Subcutaneous abdominal adipose tissue (tissue), 5 donors: Measurements from ENCODE around the gene NELL1.

Experiments
- H3K27ac ChIP-seq: one replicate; pipeline ENCODE4 v1.7.0; 2013; ENCODE audit warnings: low read depth, mild to moderate bottlenecking, inconsistent platforms, low read length, moderate library complexity
- H3K27me3 ChIP-seq, 5 donors: one replicate each; pipeline ENCODE4 v1.7.0; 2013; ENCODE audit warnings: low read length in 5 of 5, inconsistent platforms in 1 of 5; ENCODE audit not compliant: control insufficient read depth in 5 of 5, insufficient read depth in 4 of 5
- H3K36me3 ChIP-seq, 5 donors: one replicate each; pipeline ENCODE4 v1.7.0; 2013; ENCODE audit warnings: low read length in 5 of 5; ENCODE audit not compliant: control insufficient read depth in 5 of 5, insufficient read depth in 5 of 5
- H3K4me1 ChIP-seq, 5 donors: one replicate each; pipeline ENCODE4 v1.7.0; 2013; ENCODE audit warnings: low read length in 5 of 5, mild to moderate bottlenecking in 3 of 5, moderate library complexity in 1 of 5; ENCODE audit not compliant: control insufficient read depth in 5 of 5, insufficient read depth in 5 of 5
- H3K4me3 ChIP-seq, 5 donors: one replicate each; pipeline ENCODE4 v1.7.0; 2013; ENCODE audit warnings: low read length in 5 of 5, low read depth in 1 of 5
- H3K9ac ChIP-seq, 5 donors: one replicate each; pipeline ENCODE4 v1.7.0; 2013; ENCODE audit warnings: low read length in 5 of 5, mild to moderate bottlenecking in 4 of 5, moderate library complexity in 3 of 5
- H3K9me3 ChIP-seq, 5 donors: one replicate each; pipeline ENCODE4 v1.7.0; 2013; ENCODE audit warnings: low read length in 5 of 5; ENCODE audit not compliant: control insufficient read depth in 5 of 5
- donor health status: healthy.
- donor health status: healthy.
- donor health status: healthy.
- donor health status: healthy.
- donor health status: healthy.

The NELL1 gene

GRCh38 chr11:20876738-20877137 lies 207.4 kb downstream of the NELL1 start:
- H3K27me3 ChIP-seq: peaks cover 0 to 2% (median 0%) of the 10 kb centered on the region in 5 donors
- H3K4me1 ChIP-seq: peaks cover 0 to 10% (median 0%) of the 10 kb centered on the region in 5 donors
- H3K4me3 ChIP-seq: no peak overlapping the region
- no peak overlapping the region for H3K9ac ChIP-seq
- no peak overlapping the region for H3K27ac ChIP-seq
- H3K9me3 ChIP-seq: no peaks in the 10 kb centered on the region
- H3K36me3 ChIP-seq: no peaks in the 10 kb centered on the region

DNA sequence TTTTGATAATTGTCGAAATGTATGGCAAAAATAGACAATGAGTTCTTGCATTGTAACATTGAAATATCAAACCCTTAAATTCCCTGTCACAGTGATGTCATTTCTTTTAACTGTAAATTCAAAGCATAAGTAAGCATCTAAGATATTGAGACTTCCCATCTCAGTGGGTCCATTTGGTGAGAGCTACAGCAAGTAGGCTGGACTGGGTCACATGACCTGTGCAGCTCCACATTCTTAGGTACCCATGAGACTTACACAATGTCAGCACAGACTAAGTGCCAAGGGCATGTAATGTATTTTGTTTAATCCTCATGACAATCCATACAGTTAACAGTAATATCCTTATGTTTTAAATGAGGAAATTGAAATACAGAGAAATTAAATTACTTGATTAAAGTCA lies 210.7 kb downstream of the NELL1 start:
- peaks cover 0 to 2% (median 0%) of the 10 kb centered on the region in 5 donors for H3K27me3 ChIP-seq
- peaks cover 0 to 10% (median 0%) of the 10 kb centered on the region in 5 donors for H3K4me1 ChIP-seq
- no peak overlapping the region for H3K27ac ChIP-seq
- H3K36me3 ChIP-seq: no peaks in the 10 kb centered on the region
- H3K9me3 ChIP-seq: no peaks in the 10 kb centered on the region
- no peak overlapping the region for H3K9ac ChIP-seq
- H3K4me3 ChIP-seq: no peak overlapping the region

DNA sequence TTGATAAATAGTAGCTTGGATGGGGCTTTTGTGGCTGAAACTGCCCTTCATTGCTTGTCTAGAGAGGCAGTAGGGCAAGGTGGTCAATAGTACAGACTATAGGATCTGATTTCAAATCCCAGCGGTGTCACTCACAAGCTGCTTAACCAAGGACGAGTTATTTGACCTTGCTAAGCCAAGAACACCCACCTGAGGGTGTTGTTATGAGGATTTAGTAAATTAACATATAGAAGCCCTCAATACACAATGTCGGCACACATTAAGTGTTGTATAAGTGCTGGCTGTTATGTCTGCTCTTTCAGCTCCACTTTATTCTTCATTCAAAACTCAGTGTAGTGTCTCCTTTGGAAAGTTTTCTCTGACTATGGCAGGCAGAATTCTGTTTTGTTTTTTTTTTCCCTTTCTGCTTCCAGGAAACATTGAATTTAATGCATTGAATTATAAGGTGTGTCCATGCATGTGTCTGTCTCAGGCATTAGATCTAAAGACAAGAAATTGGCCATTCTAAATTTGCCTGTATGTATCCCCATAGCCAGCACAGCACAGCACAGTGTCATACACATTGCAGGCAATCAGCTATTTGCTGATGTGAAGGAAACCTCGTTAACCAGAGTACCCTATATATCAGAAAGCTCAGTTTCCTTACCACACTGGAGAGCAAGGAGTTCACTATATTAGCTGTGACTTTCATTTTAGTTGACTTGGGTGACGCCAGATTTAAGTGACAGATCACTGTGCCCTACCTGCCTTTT lies 212.1 kb downstream of the NELL1 start:
- Histone ChIP-seq H3K4me3 (no peak overlapping the region), H3K36me3 (no peaks in the 10 kb centered on the region), H3K4me1 (peaks cover 0 to 10% (median 0%) of the 10 kb centered on the region in 5 donors), H3K27me3 (peaks cover 0 to 4% (median 0%) of the 10 kb centered on the region in 5 donors), H3K9ac (no peak overlapping the region), H3K9me3 (no peaks in the 10 kb centered on the region), H3K27ac (no peak overlapping the region)

GRCh38 chr11:20887137-20887536 lies 217.8 kb downstream of the NELL1 start:
- Histone ChIP-seq H3K27me3 (peaks cover 0 to 4% (median 0%) of the 10 kb centered on the region in 5 donors), H3K9ac (no peak overlapping the region), H3K36me3 (no peaks in the 10 kb centered on the region), H3K27ac (no peak overlapping the region), H3K4me1 (no peaks in the 10 kb centered on the region), H3K9me3 (peaks cover 0 to 4% (median 0%) of the 10 kb centered on the region in 5 donors), H3K4me3 (no peak overlapping the region)

GRCh38 chr11:20894296-20894695 lies 224.9 kb downstream of the NELL1 start:
- Histone ChIP-seq H3K9ac (no peak overlapping the region), H3K4me1 (no peaks in the 10 kb centered on the region), H3K9me3 (peaks cover 0 to 4% (median 0%) of the 10 kb centered on the region in 5 donors), H3K36me3 (no peaks in the 10 kb centered on the region), H3K27me3 (no peaks in the 10 kb centered on the region), H3K4me3 (no peak overlapping the region), H3K27ac (no peak overlapping the region)

DNA sequence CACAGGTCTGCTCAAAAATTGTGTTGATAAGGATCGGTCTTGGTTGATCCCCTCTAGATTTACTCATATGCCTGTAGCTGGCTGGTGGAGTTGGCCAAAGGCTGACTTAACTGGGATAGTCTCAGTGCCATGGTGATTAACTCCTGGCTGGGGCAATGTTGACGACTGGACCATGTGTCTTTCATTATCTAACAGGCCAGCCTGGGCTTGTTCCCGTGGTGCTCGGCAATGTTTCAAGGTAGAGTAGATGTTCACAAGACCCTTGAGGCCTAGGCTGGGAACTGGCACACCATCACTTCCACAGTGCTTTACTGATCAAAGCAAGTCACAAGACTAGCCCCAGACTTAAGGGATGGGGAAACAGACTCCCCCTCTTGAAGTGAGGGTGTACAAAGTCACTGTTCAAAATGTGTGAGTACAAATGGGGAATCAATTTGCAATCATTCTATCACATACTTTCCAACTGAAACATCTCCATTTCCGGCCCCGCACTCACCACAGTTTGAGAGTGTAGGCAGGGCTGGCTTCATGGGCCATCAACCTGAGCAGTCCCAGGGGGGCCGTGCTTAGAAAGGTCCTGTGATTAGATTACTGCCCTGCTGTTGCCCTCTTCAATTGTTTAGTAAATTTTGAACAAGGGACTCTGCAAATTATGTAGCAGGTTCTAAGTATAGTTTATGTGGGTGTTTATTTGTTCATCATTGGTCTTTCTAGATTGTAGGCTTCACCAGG lies 240.8 kb downstream of the NELL1 start:
- H3K9me3 ChIP-seq: peaks cover 0 to 1% (median 0%) of the 10 kb centered on the region in 5 donors
- H3K9ac ChIP-seq: no peak overlapping the region
- no peaks in the 10 kb centered on the region for H3K27me3 ChIP-seq
- H3K36me3 ChIP-seq: no peaks in the 10 kb centered on the region
- H3K4me3 ChIP-seq: peak overlapping the region in 1 of 5 donors; percentile 22
- no peak overlapping the region for H3K27ac ChIP-seq
- no peaks in the 10 kb centered on the region for H3K4me1 ChIP-seq

- Histone ChIP-seq H3K27ac (no peak overlapping the region), H3K4me1 (no peaks in the 10 kb centered on the region), H3K9me3 (no peaks in the 10 kb centered on the region)
Measured at GRCh38 chr11:20910733-20911132, 241.3 kb downstream of the NELL1 start.

GRCh38 chr11:20912065-20912821 lies 242.9 kb downstream of the NELL1 start:
- Histone ChIP-seq H3K4me3 (no peak overlapping the region), H3K9ac (no peak overlapping the region), H3K4me1 (no peaks in the 10 kb centered on the region), H3K36me3 (no peaks in the 10 kb centered on the region), H3K27ac (no peak overlapping the region), H3K27me3 (no peaks in the 10 kb centered on the region), H3K9me3 (no peaks in the 10 kb centered on the region)

More at GRCh38 chr11:20910733-20911132, 241.3 kb downstream of the NELL1 start:
- H3K4me3 ChIP-seq: no peak overlapping the region
- no peak overlapping the region for H3K9ac ChIP-seq
- H3K27me3 ChIP-seq: no peaks in the 10 kb centered on the region
- H3K36me3 ChIP-seq: no peaks in the 10 kb centered on the region

GRCh38 chr11:20912922-20913512 lies 243.6 kb downstream of the NELL1 start:
- no peak overlapping the region for H3K4me3 ChIP-seq
- H3K9ac ChIP-seq: no peak overlapping the region
- no peaks in the 10 kb centered on the region for H3K4me1 ChIP-seq
- no peaks in the 10 kb centered on the region for H3K9me3 ChIP-seq
- H3K36me3 ChIP-seq: no peaks in the 10 kb centered on the region
- no peak overlapping the region for H3K27ac ChIP-seq
- H3K27me3 ChIP-seq: no peaks in the 10 kb centered on the region
